HUES64 (cell line): Measurements from ENCODE around the gene ADM5.
A peak's percentile ranks its signal among the peaks of the same experiment; 100 is the strongest.

ENCODE experiments used
- H3K27ac ChIP-seq: 2 replicates; pipeline ENCODE4 v1.7.0; 2013; ENCODE audit warnings: low read depth, low read length, inconsistent platforms
- H3K27me3 ChIP-seq: 2 replicates; pipeline ENCODE4 v1.6.1; 2013; ENCODE audit warnings: mild to moderate bottlenecking, low read length; ENCODE audit not compliant: insufficient read depth
- H3K36me3 ChIP-seq: 2 replicates; pipeline ENCODE4 v1.6.1; 2013; ENCODE audit warnings: mild to moderate bottlenecking, low read length; ENCODE audit not compliant: insufficient read depth
- H3K4me1 ChIP-seq: 2 replicates; pipeline ENCODE4 v1.6.1; 2013; ENCODE audit warnings: mild to moderate bottlenecking, low read length, moderate library complexity; ENCODE audit not compliant: insufficient read depth
- H3K4me3 ChIP-seq: 2 replicates; pipeline ENCODE4 v1.5.1; 2013; ENCODE audit warnings: mild to moderate bottlenecking, low read length, moderate library complexity
- H3K9ac ChIP-seq: 2 replicates; pipeline ENCODE4 v1.6.1; 2013; ENCODE audit warnings: mild to moderate bottlenecking, low read depth, low read length
- H3K9me3 ChIP-seq: 2 replicates; pipeline ENCODE4 v1.6.1; 2013; ENCODE audit warnings: low read depth, low read length; ENCODE audit not compliant: insufficient read depth
- WGBS: fragments of 150-250, 120-280 bp; methylation state at CpG from one replicate; pipeline ENCODE4 v1.1.7; 2013; ENCODE audit warnings: missing lambda C conversion rate; 5-methylcytosine and 5-hydroxymethylcytosine counted together

Gene ADM5

GRCh38 chr19:49651820-49652550, 37.4 kb upstream of the ADM5 start:
- Histone ChIP-seq H3K36me3 (peaks cover 82% of the 10 kb centered on the region), H3K27ac (no peak overlapping the region), H3K27me3 (no peaks in the 10 kb centered on the region), H3K9ac (no peak overlapping the region), H3K4me1 (no peaks in the 10 kb centered on the region), H3K9me3 (no peaks in the 10 kb centered on the region), H3K4me3 (no peak overlapping the region)
- WGBS: 97% methylated on average over 110 of the region's 110 CpGs

GRCh38 chr19:49652551-49653465, 36.6 kb upstream of the ADM5 start:
- peaks cover 81% of the 10 kb centered on the region for H3K36me3 ChIP-seq
- H3K9me3 ChIP-seq: no peaks in the 10 kb centered on the region
- no peak overlapping the region for H3K27ac ChIP-seq
- no peaks in the 10 kb centered on the region for H3K27me3 ChIP-seq
- no peaks in the 10 kb centered on the region for H3K4me1 ChIP-seq
- no peak overlapping the region for H3K4me3 ChIP-seq
- 95% methylated on average over 58 of the region's 58 CpGs for WGBS
- H3K9ac ChIP-seq: no peak overlapping the region

- Histone ChIP-seq H3K36me3 (peaks cover 82% of the 10 kb centered on the region), H3K27ac (no peak overlapping the region), H3K4me1 (no peaks in the 10 kb centered on the region), H3K27me3 (no peaks in the 10 kb centered on the region), H3K9me3 (no peaks in the 10 kb centered on the region), H3K9ac (no peak overlapping the region), H3K4me3 (no peak overlapping the region)
- 97% methylated on average over 13 of the region's 13 CpGs for WGBS
These were observed 36.0 kb upstream of the ADM5 start for GRCh38 chr19:49653466-49653806.

- Histone ChIP-seq H3K4me1 (no peaks in the 10 kb centered on the region), H3K36me3 (peaks cover 85% of the 10 kb centered on the region), H3K27me3 (no peaks in the 10 kb centered on the region), H3K27ac (no peak overlapping the region), H3K4me3 (no peak overlapping the region), H3K9ac (no peak overlapping the region), H3K9me3 (no peaks in the 10 kb centered on the region)
- WGBS: 92% methylated on average over 10 of the region's 10 CpGs
These were observed 34.8 kb upstream of the ADM5 start for GRCh38 chr19:49654581-49654980.

GRCh38 chr19:49655570-49656455, 33.6 kb upstream of the ADM5 start:
- Histone ChIP-seq H3K4me1 (no peaks in the 10 kb centered on the region), H3K36me3 (peaks cover 86% of the 10 kb centered on the region), H3K27ac (peak overlapping the region; percentile 81; the same call in 1 of the 2 replicates), H3K27me3 (no peaks in the 10 kb centered on the region), H3K4me3 (no peak overlapping the region), H3K9me3 (0 out of 2 replicates have a peak, but pooled peaks cover 4% of the 10 kb centered on the region), H3K9ac (0 out of 2 replicates have a peak overlapping the region, but pooled peaks have one; percentile 53)
- 92% methylated on average over 23 of the region's 23 CpGs for WGBS

- Histone ChIP-seq H3K27me3 (no peaks in the 10 kb centered on the region), H3K4me3 (no peak overlapping the region), H3K36me3 (peaks cover 87% of the 10 kb centered on the region), H3K27ac (peak overlapping the region; percentile 81; the same call in 1 of the 2 replicates), H3K9me3 (0 out of 2 replicates have a peak, but pooled peaks cover 4% of the 10 kb centered on the region), H3K9ac (peak overlapping the region; percentile 53; the same call in 1 of the 2 replicates), H3K4me1 (no peaks in the 10 kb centered on the region)
- 83% methylated on average over 17 of the region's 17 CpGs for WGBS
These were observed 32.8 kb upstream of the ADM5 start for GRCh38 chr19:49656456-49657109.

GRCh38 chr19:49657493-49658138, 31.8 kb upstream of the ADM5 start:
- no peaks in the 10 kb centered on the region for H3K27me3 ChIP-seq

GRCh38 chr19:49658139-49658517, 31.3 kb upstream of the ADM5 start:
- 97% methylated on average over 12 of the region's 15 CpGs for WGBS
- no peaks in the 10 kb centered on the region for H3K27me3 ChIP-seq
- H3K4me1 ChIP-seq: no peaks in the 10 kb centered on the region
- H3K9me3 ChIP-seq: 0 out of 2 replicates have a peak, but pooled peaks cover 4% of the 10 kb centered on the region
- peaks cover 94% of the 10 kb centered on the region for H3K36me3 ChIP-seq
- H3K4me3 ChIP-seq: no peak overlapping the region
- H3K27ac ChIP-seq: no peak overlapping the region
- H3K9ac ChIP-seq: no peak overlapping the region

More at GRCh38 chr19:49657493-49658138, 31.8 kb upstream of the ADM5 start:
- 95% methylated on average over 22 of the region's 22 CpGs for WGBS
- H3K9me3 ChIP-seq: 0 out of 2 replicates have a peak, but pooled peaks cover 4% of the 10 kb centered on the region
- peaks cover 93% of the 10 kb centered on the region for H3K36me3 ChIP-seq
- H3K4me3 ChIP-seq: no peak overlapping the region
- H3K4me1 ChIP-seq: no peaks in the 10 kb centered on the region
- H3K27ac ChIP-seq: peak overlapping the region; percentile 58; the same call in 1 of the 2 replicates
- no peak overlapping the region for H3K9ac ChIP-seq

GRCh38 chr19:49658566-49659442, 30.6 kb upstream of the ADM5 start:
- WGBS: 96% methylated on average over 12 of the region's 12 CpGs
- 0 out of 2 replicates have a peak, but pooled peaks cover 4% of the 10 kb centered on the region for H3K9me3 ChIP-seq
- H3K4me3 ChIP-seq: no peak overlapping the region
- H3K27ac ChIP-seq: no peak overlapping the region
- H3K27me3 ChIP-seq: no peaks in the 10 kb centered on the region
- H3K36me3 ChIP-seq: peaks cover 91% of the 10 kb centered on the region
- no peaks in the 10 kb centered on the region for H3K4me1 ChIP-seq
- H3K9ac ChIP-seq: no peak overlapping the region
